H1 (cell line): ENCODE data around the gene LRTM1. TPM values are rescaled to one million over a fixed set of nuclear protein-coding genes. Genes with fewer than 3 reads are reported as not detected.

ENCODE experiments used
- CTCF ChIA-PET: fragments of 300-600 bp; sonication (Branson Sonifier 250); formaldehyde crosslinking; loops from one replicate; lab custom pipeline; 2021; ENCODE audit not compliant: partially characterized antibody; lab: Charles Lee
- POLR2A ChIA-PET: fragments of 300-600 bp; sonication (Branson Sonifier 250); formaldehyde crosslinking; loops from one replicate; lab custom pipeline; 2021; ENCODE audit warnings: inconsistent platforms; ENCODE audit not compliant: partially characterized antibody; lab: Charles Lee
- DNase-seq, 2 experiments: peaks; one replicate each; pipeline versions ENCODE4 v3.0.0 to v3.0.0-alpha.2; 2010 to 2022; ENCODE audit warnings: low spot score in 2 of 2, low read depth in 1 of 2, mixed read lengths in 1 of 2
- FAIRE-seq: peaks from 2 replicates; lab custom pipeline; 2011; peaks lifted over from hg19 to GRCh38; lab: Jason Lieb, UNC
- H2AFZ ChIP-seq: 2 replicates; pipeline ENCODE4 v1.8.1; 2012; ENCODE audit warnings: low read length, inconsistent platforms
- H2AK5ac ChIP-seq: 2 replicates; pipeline ENCODE4 v1.6.1; 2013; ENCODE audit warnings: low read depth, low read length
- H2BK120ac ChIP-seq: replicated peaks from 2 replicates; pipeline ENCODE3; 2013; ENCODE audit warnings: low read depth, low read length, inconsistent platforms
- H2BK12ac ChIP-seq: 2 replicates; pipeline ENCODE4 v1.6.1; 2013; ENCODE audit warnings: low read depth, low read length
- H2BK15ac ChIP-seq: 2 replicates; pipeline ENCODE4 v1.6.1; 2013; ENCODE audit warnings: low read length
- H2BK20ac ChIP-seq: 2 replicates; pipeline ENCODE4 v1.6.1; 2013; ENCODE audit warnings: low read length
- H2BK5ac ChIP-seq: 2 replicates; pipeline ENCODE4 v1.6.1; 2013; ENCODE audit warnings: low read depth, low read length
- H3K14ac ChIP-seq: 2 replicates; pipeline ENCODE4 v1.6.1; 2013; ENCODE audit warnings: inconsistent platforms; ENCODE audit not compliant: insufficient read length
- H3K18ac ChIP-seq: 2 replicates; pipeline ENCODE4 v1.6.1; 2013; ENCODE audit warnings: low read length; ENCODE audit errors: extremely low read depth
- H3K23ac ChIP-seq: 2 replicates; pipeline ENCODE4 v1.6.1; 2013; ENCODE audit warnings: inconsistent platforms; ENCODE audit not compliant: insufficient read length
- H3K23me2 ChIP-seq: 2 replicates; pipeline ENCODE4 v1.6.1; 2013; ENCODE audit warnings: low read depth, low read length
- H3K27ac ChIP-seq: 2 replicates; pipeline ENCODE4 v1.6.1; 2011; ENCODE audit warnings: low read depth, low read length, inconsistent platforms
- H3K27me3 ChIP-seq, 4 experiments: replicated peaks in 1 of 4; 1 replicate in 1 of 4; 2 replicates in 3 of 4; pipeline versions ENCODE4 v1.6.1 to v1.8.1; 2011 to 2013; ENCODE audit warnings: low read length in 3 of 4, mild to moderate bottlenecking in 3 of 4, inconsistent platforms in 2 of 4, mixed read lengths in 2 of 4, moderate library complexity in 1 of 4; ENCODE audit not compliant: control insufficient read depth in 3 of 4, insufficient read depth in 3 of 4; ENCODE audit errors: extremely low read depth in 1 of 4
- H3K36me3 ChIP-seq, 4 experiments: 2 replicates each; pipeline versions ENCODE4 v1.6.1 to v1.8.1; 2011 to 2013; ENCODE audit warnings: mild to moderate bottlenecking in 4 of 4, low read length in 3 of 4, moderate library complexity in 2 of 4, control low read depth in 1 of 4, inconsistent platforms in 1 of 4; ENCODE audit not compliant: insufficient read depth in 4 of 4, control insufficient read depth in 2 of 4
- H3K4ac ChIP-seq: replicated peaks from 2 replicates; pipeline ENCODE3; 2013; ENCODE audit warnings: low read length, low read depth, mixed read lengths, inconsistent platforms; ENCODE audit not compliant: insufficient read length
- H3K4me1 ChIP-seq, 4 experiments: replicated peaks in 1 of 4; 1 replicate in 1 of 4; 2 replicates in 3 of 4; pipeline versions ENCODE4 v1.6.1 to v1.8.1; 2011 to 2013; ENCODE audit warnings: low read length in 3 of 4, inconsistent platforms in 2 of 4, mixed read lengths in 1 of 4; ENCODE audit not compliant: insufficient read depth in 4 of 4, control insufficient read depth in 3 of 4
- H3K4me2 ChIP-seq, 2 experiments: 2 replicates each; pipeline versions ENCODE4 v1.6.1 to v1.8.1; 2011 to 2013; ENCODE audit warnings: low read depth in 2 of 2, low read length in 2 of 2, control low read depth in 1 of 2, inconsistent platforms in 1 of 2, mild to moderate bottlenecking in 1 of 2; ENCODE audit not compliant: insufficient read depth in 1 of 2
- H3K4me3 ChIP-seq, 4 experiments: fragments of 200-600, 300-600 bp in 1 of 4; sonication (generic), shearing (Covaris generic), sonication (Bioruptor Twin) in 1 of 4; 2 replicates each; pipeline versions ENCODE4 v1.5.1 to v1.8.1; 2011 to 2016; ENCODE audit warnings: low read length in 4 of 4, low read depth in 3 of 4, control low read depth in 2 of 4, inconsistent platforms in 2 of 4, mild to moderate bottlenecking in 2 of 4, mixed read lengths in 1 of 4, moderate library complexity in 1 of 4; ENCODE audit not compliant: insufficient read depth in 2 of 4; ENCODE audit errors: extremely low read depth in 1 of 4
- H3K56ac ChIP-seq: replicated peaks from 2 replicates; pipeline ENCODE3; 2013; ENCODE audit warnings: low read depth, mild to moderate bottlenecking, mixed read lengths, low read length, inconsistent platforms; ENCODE audit not compliant: insufficient read length
- H3K79me1 ChIP-seq: 2 replicates; pipeline ENCODE4 v1.6.1; 2013; ENCODE audit warnings: low read depth, low read length, control low read depth
- H3K79me2 ChIP-seq, 2 experiments: 2 replicates each; pipeline versions ENCODE4 v1.6.1 to v1.8.1; 2012 to 2013; ENCODE audit warnings: low read length in 2 of 2, mild to moderate bottlenecking in 2 of 2, inconsistent platforms in 1 of 2; ENCODE audit not compliant: insufficient read depth in 2 of 2, control insufficient read depth in 1 of 2
- H3K9ac ChIP-seq, 4 experiments: replicated peaks in 1 of 4; 1 replicate in 1 of 4; 2 replicates in 3 of 4; pipeline versions ENCODE4 v1.6.1 to v1.8.1; 2011 to 2013; ENCODE audit warnings: low read depth in 3 of 4, low read length in 3 of 4, control low read depth in 2 of 4, mild to moderate bottlenecking in 2 of 4, moderate library complexity in 2 of 4, inconsistent platforms in 1 of 4; ENCODE audit errors: extremely low read depth in 1 of 4
- H3K9me3 ChIP-seq, 2 experiments: 2 replicates each; pipeline versions ENCODE4 v1.6.1 to v1.8.1; 2012 to 2013; ENCODE audit warnings: mild to moderate bottlenecking in 2 of 2, moderate library complexity in 2 of 2, control low read depth in 1 of 2, inconsistent platforms in 1 of 2, low read depth in 1 of 2, low read length in 1 of 2, mixed read lengths in 1 of 2; ENCODE audit not compliant: insufficient read depth in 2 of 2
- H4K20me1 ChIP-seq, 2 experiments: replicated peaks in 1 of 2; 2 replicates each; pipeline versions ENCODE3 to v1.8.1; 2011 to 2013; ENCODE audit warnings: inconsistent platforms in 2 of 2, low read length in 2 of 2, mild to moderate bottlenecking in 1 of 2; ENCODE audit not compliant: insufficient read depth in 2 of 2, control insufficient read depth in 1 of 2
- H4K5ac ChIP-seq: 2 replicates; pipeline ENCODE4 v1.6.1; 2013; ENCODE audit warnings: low read length, low read depth, mixed read lengths, inconsistent platforms; ENCODE audit not compliant: insufficient read length
- H4K8ac ChIP-seq: 2 replicates; pipeline ENCODE4 v1.8.0; 2013; ENCODE audit warnings: mild to moderate bottlenecking, moderate library complexity, low read length, inconsistent platforms; ENCODE audit not compliant: insufficient read depth; ENCODE audit errors: extremely low read depth
- H4K91ac ChIP-seq: replicated peaks from 2 replicates; pipeline ENCODE3; 2013; ENCODE audit warnings: low read length, mixed read lengths, inconsistent platforms; ENCODE audit not compliant: insufficient read length
- ASH2L ChIP-seq: fragments of 200-600, 300-600 bp; sonication (generic); IDR thresholded peaks from one replicate; pipeline ENCODE4 v1.7.1; 2017; ENCODE audit warnings: low read length
- BACH1 ChIP-seq: IDR thresholded peaks from 2 replicates; pipeline ENCODE4 v1.6.1; 2012; ENCODE audit warnings: low read length, improper control_type of control experiment
- BCL11A ChIP-seq, 2 experiments: IDR thresholded peaks; one replicate each; pipeline ENCODE4 v1.6.1; 2011; ENCODE audit warnings: low read depth in 2 of 2, low read length in 2 of 2, mild to moderate bottlenecking in 2 of 2
- CEBPB ChIP-seq: IDR thresholded peaks from 2 replicates; pipeline ENCODE4 v1.6.1; 2012; ENCODE audit warnings: low read depth, low read length
- GTF2F1 ChIP-seq: IDR thresholded peaks from 2 replicates; pipeline ENCODE4 v1.6.1; 2012; ENCODE audit warnings: low read depth, low read length, improper control_type of control experiment, borderline replicate concordance
- KDM5A ChIP-seq: fragments of 200-600 bp; IDR thresholded peaks from 2 replicates; pipeline ENCODE4 v1.7.1; 2012; ENCODE audit warnings: mild to moderate bottlenecking, low read length, inconsistent platforms, mixed read lengths
- POU5F1 ChIP-seq: IDR thresholded peaks from 2 replicates; pipeline ENCODE4 v1.6.1; 2011; ENCODE audit warnings: low read depth, mild to moderate bottlenecking, low read length, moderate library complexity
- RAD21 ChIP-seq, 2 experiments: IDR thresholded peaks in 1 of 2; conservative IDR thresholded peaks in 1 of 2; 2 replicates each; pipeline ENCODE4 v1.6.1; 2011; ENCODE audit warnings: low read depth in 2 of 2, low read length in 2 of 2, improper control_type of control experiment in 1 of 2, inconsistent platforms in 1 of 2, mild to moderate bottlenecking in 1 of 2, moderate library complexity in 1 of 2
- SAP30 ChIP-seq: fragments of 300-600 bp; sonication (generic); IDR thresholded peaks from 2 replicates; pipeline ENCODE4 v1.7.1; 2012; ENCODE audit warnings: low read length, moderate library complexity, mild to moderate bottlenecking, inconsistent platforms; ENCODE audit not compliant: insufficient read depth, insufficient replicate concordance
- TBP ChIP-seq: IDR thresholded peaks from 2 replicates; pipeline ENCODE4 v1.6.1; 2011; ENCODE audit warnings: low read depth, low read length, improper control_type of control experiment
- WGBS, 2 experiments: shearing (Covaris generic) in 1 of 2; methylation state at CpG; one replicate each; pipeline versions ENCODE4 v1.1.6 to v1.1.7; 2013 to 2015; ENCODE audit warnings: low lambda C conversion rate in 2 of 2, mixed read lengths in 2 of 2, inconsistent platforms in 1 of 2, low coverage in 1 of 2, missing lambda C conversion rate in 1 of 2; ENCODE audit not compliant: insufficient replicate concordance in 2 of 2, insufficient coverage in 1 of 2, insufficient read length in 1 of 2; ENCODE audit errors: extremely low coverage in 1 of 2, missing lambda C conversion rate in 1 of 2; 5-methylcytosine and 5-hydroxymethylcytosine counted together
- polyA plus RNA-seq, 7 experiments: library from polyadenylated mRNA; depleted of rRNA in 3 of 7; stranded (reverse) in 5 of 7; unstranded in 2 of 7; fragments of >200 nt in 5 of 7; fragments of 200-250 nt in 2 of 7; gene quantifications; 1 replicate in 5 of 7; 2 replicates in 1 of 7; 4 replicates in 1 of 7; pipeline versions ENCODE4 v1.2.1 to v1.2.3, GENCODE V29; 2011 to 2013; ENCODE audit warnings: missing spikeins in 2 of 7, mixed read lengths in 2 of 7
- total RNA-seq: library from RNA; stranded (reverse); fragmentation: NEBNext Ultra II Directional; extraction: Animal tissue kit (Norgen Biotek cat#: 25700); gene quantifications from 2 replicates; pipeline ENCODE4 v1.2.1, GENCODE V29; 2021
- TF ChIP-seq, protein P1 (sequence below): IDR thresholded peaks from 2 replicates; pipeline ENCODE4 v1.6.1; 2011; ENCODE audit warnings: low read depth, mild to moderate bottlenecking, low read length; ENCODE audit not compliant: insufficient read depth

Gene LRTM1
- total and polyA plus RNA-seq, 2 of the 8 experiments (the other 6 are each of a cell fraction or from before 2014, with no cell fraction given), result not detected

DNA sequence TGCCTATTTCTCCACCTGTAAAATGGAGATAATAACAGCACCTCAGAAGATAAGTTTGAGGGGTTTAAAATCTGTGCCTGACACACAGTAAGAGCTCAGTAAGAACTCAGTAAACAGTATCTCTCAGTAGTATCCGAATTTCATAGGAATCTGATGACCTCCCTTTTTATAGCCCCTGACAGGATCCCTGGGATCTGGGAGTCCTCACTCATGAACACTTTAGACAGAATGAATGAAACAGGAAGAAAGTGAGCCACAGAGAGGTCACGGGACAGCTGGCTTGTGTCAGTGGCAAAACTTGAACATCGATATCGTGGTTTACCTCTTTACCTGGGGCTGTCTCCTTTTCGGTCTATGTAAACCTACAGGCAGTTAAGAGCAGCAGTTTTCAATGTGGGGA lies 51.2 kb downstream of the LRTM1 start:
- Histone ChIP-seq H3K18ac (no peak overlapping the region), H3K23ac (no peak overlapping the region), H3K23me2 (no peaks in the 10 kb centered on the region), H2BK15ac (no peak overlapping the region), H3K9me3 (no peaks in the 10 kb centered on the region), H2BK120ac (no peak overlapping the region), H2BK5ac (no peak overlapping the region), H2BK20ac (no peak overlapping the region), H3K4ac (no peak overlapping the region), H4K20me1 (no peaks in the 10 kb centered on the region), H3K4me3 (no peak overlapping the region), H3K9ac (no peak overlapping the region), H3K79me2 (no peaks in the 10 kb centered on the region), H2BK12ac (no peak overlapping the region), H4K91ac (no peak overlapping the region), H3K4me1 (peaks cover 0 to 3% (median 0%) of the 10 kb centered on the region in 4 experiments; a peak in 4 of 7 replicates), H4K5ac (no peak overlapping the region), H3K4me2 (no peak overlapping the region), H3K27ac (no peak overlapping the region), H3K27me3 (no peaks in the 10 kb centered on the region), H2AFZ (no peak overlapping the region), H2AK5ac (no peak overlapping the region), H3K56ac (no peak overlapping the region), H3K36me3 (no peaks in the 10 kb centered on the region), H3K14ac (no peak overlapping the region), H4K8ac (no peak overlapping the region), H3K79me1 (no peaks in the 10 kb centered on the region)
- WGBS, 2 experiments, result 93% methylated on average over 5 of the region's 5 CpGs; no CpG with 5 or more reads in 1 of the 2 experiments
- DNase-seq, result no peak
- ChIA-PET CTCF (interaction anchor here (1.0 to 2.0 kb wide), 2 partner anchors 20 to 24 kb away, joined by 3 to 6 read pairs; no protein-coding TSS in a partner anchor), POLR2A (no interaction called here)
- no peak for FAIRE-seq
- no peak for TF ChIP-seq CEBPB
- no peak for TF ChIP-seq KDM5A
- no peak for TF ChIP-seq GTF2F1
- no peak for TF ChIP-seq SAP30
- no peak for TF ChIP-seq BACH1
- TF ChIP-seq BCL11A (IDR thresholded peaks at IDR 0.05; ENCODE audit: low read depth in 2 of 2, low read length in 2 of 2), result no peak
- no peak for TF ChIP-seq ASH2L
- TF ChIP-seq RAD21 (IDR thresholded peaks at IDR 0.05 in 1 of 2, conservative IDR thresholded peaks at IDR 0.05 in 1 of 2; ENCODE audit: low read depth in 2 of 2, low read length in 2 of 2), result no peak
- TF ChIP-seq TBP, result no peak
- TF ChIP-seq, protein P1, sequence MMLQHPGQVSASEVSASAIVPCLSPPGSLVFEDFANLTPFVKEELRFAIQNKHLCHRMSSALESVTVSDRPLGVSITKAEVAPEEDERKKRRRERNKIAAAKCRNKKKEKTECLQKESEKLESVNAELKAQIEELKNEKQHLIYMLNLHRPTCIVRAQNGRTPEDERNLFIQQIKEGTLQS, result no peak
- no peak for TF ChIP-seq POU5F1
